Measurements from ENCODE around the gene ASRGL1.
"Not testable (repeated sequence)": the region's sequence is repeated elsewhere in the genome, so short reads cannot be mapped to it uniquely, and the experiment has no call there.

ASRGL1 gene

GRCh38 chr11:62352355-62353336 is 15.4 kb downstream of the ASRGL1 start:
- no peak for DNase-seq (ENCODE audit: low read depth)

GRCh38 chr11:62353841-62354240 is 16.6 kb downstream of the ASRGL1 start:
- DNase-seq (ENCODE audit: low read depth) = no peak

GRCh38 chr11:62358273-62358672 is 21.0 kb downstream of the ASRGL1 start:
- DNase-seq (ENCODE audit: low read depth) = no peak

DNA sequence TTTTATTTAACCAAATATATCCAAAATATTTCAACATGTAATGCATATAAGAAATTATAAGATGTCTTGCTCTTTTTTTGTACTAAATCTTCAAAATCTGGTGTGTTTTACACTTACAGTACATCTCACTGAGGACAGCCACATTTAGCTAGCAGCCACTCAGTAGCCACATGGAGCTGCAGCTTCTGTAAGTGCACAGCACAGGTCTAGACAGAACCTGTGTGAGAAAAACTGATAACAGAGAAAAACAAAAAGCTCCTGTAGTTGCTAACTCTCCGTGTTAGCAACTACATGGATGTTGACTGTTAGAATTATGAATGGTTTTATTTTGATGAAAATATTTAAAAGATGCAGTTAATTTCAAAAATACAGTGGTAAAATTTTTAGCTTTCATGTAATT is 22.2 kb downstream of the ASRGL1 start:
- DNase-seq (ENCODE audit: low read depth) = no peak

DNA sequence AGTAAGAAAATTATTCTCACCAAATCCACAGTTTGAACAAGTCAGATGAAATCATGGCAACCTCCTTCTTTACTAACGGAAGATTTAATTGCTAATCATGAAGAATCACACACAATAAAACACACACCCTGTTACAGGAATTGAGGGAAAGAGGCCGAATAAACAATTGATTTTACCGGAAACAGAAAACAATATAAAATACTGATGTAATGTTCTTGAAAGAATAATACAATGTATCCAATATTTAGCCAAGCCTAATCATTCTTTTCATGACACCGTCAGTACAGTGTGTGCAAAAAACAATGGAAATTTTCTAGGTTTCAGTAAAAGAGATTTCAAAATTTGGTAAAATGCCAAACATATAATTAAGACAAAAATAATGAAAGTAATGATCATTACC is 23.4 kb downstream of the ASRGL1 start:
- no peak for DNase-seq (ENCODE audit: low read depth)

DNA sequence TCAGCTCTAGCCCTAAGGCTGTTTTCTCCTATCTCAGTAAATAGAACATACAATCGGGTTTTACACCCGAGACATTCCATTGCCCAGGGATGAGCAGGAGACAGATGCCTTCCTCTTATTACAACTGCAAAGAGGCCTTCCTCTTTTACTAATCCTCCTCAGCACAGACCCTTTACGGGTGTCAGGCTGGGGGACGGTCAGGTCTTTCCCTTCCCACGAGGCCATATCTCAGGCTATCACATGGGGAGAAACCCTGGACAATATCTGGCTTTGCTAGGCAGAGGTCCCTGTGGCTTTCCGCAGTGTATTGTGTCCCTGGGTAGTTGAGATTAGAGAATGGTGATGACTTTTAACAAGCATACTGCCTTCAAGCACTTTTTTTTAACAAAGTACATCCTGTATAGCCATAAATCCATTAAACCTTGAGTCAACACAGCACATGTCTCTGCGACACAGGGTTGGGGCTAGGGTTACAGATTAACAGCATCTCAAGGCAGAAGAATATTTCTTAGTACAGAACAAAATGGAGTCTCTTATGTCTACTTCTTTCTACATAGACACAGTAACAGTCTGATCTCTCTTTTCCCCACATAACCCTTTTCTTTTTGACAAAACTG is 31.7 kb downstream of the ASRGL1 start:
- not testable (repeated sequence) for DNase-seq (ENCODE audit: low read depth)

DNA sequence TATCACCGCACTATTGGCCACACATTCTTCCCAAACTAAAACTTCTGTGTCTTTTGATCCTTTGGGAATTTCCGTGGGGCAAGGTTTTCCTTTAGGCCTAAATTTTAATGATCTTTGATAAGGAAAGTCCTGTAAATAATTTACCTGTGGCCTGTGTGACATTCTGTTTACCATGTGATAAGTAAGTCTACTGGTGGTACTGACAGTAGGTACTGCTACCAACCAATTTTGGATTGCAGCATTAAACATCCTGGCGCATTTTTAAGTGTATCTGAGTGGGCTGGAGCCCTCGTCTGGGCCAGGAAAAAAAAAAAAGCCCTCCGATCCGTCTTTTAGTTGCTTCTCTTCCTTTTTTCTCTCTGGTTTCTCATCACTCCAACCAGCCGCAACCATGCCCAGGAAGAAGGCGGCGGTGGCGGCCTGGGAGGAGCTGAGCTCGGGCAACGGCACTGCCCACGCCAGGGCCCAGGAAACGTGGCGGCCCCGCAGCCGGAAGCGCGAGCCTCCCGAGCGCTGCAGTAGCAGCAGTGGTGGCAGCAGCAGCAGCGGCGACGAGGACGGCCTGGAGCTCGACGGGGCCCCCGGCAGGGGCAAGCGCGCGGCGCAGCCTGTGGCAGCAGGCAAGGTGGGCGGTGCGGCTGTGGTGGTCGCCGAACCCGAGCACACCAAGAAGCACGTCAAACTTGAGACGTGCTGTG is 33.6 kb downstream of the ASRGL1 start:
- DNase-seq (ENCODE audit: low read depth) = no peak

GRCh38 chr11:62372871-62373270 is 35.6 kb downstream of the ASRGL1 start:
- DNase-seq (ENCODE audit: low read depth) = no peak

DNA sequence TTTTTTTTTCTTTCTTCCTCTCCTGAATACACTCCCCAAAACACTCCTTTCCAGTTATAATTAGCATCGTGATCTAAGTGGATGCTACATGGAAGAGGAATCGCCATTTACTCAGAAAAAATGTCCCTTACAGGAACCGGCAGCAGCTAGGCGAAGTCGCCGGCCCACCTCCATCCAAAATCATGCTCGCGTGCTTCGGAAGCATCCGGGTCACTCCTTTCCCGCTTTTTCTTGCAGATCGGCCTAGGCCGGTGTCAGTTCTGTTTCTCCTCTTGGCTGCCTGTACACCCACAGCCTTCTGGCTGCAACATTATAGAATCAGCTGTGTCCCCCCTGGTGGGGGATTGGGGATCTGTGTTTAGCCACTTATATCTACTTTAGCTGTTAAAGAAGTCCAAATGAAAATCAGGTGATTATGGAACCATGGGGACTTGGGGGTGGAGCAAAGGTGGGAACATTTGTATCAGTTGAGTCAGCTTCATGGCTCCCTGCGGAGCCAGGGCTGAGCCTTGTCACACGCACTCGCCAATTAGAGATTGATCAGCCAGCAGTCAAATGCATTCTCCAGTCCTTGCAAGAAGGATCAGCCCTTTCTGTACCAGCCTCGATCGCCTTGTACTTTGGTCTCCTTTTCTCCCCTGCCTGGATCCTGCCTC is 36.3 kb downstream of the ASRGL1 start:
- DNase-seq (ENCODE audit: low read depth) = no peak

DNA sequence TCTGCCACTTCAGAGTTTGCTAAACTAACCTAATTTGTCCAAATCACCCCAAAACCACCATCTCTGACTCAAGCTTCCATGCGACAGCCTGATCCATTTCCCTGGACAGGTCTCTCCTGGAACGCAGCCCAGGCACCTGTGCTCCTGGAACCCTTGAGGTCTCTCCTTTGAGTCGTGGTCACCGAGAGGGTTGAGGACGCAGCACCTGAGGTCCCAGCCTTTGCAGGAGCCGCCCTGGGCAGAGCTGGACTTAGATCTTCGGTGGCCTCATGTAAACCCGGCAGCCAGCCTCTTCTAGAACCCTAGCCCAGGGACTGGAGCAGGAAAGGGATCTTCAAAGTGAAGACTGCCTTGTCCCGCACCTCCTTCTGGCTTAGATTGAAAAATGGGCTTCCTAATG is 37.6 kb downstream of the ASRGL1 start:
- no peak for DNase-seq (ENCODE audit: low read depth)

DNA sequence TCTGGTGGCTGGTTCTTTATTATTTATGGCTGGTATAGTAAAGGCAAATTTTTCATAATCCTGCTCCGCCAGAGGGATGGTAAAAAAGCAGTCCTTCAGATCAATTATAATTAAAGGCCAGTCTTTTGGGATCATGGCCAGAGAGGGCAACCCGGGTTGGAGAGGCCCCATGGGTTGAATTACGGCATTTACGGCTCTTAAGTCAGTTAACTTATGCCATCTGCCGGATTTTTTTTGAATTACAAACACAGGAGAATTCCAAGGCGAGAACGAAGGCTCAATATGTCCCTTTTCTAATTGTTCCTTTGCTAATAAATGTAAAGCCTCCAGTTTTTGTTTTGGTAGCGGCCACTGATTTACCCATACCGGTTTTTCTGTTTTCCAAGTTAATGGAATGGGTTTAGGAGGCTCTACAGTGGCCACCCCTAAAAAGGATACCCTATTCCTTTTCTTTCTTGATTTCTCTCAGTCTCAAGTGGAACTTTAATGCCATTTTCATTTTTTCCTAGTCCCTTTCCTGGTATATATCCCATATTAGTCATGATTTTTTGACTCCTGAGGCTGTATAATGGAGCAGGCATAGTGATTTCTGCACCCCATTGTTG is 41.3 kb downstream of the ASRGL1 start:
- DNase-seq (ENCODE audit: low read depth) = peak; percentile 46

DNA sequence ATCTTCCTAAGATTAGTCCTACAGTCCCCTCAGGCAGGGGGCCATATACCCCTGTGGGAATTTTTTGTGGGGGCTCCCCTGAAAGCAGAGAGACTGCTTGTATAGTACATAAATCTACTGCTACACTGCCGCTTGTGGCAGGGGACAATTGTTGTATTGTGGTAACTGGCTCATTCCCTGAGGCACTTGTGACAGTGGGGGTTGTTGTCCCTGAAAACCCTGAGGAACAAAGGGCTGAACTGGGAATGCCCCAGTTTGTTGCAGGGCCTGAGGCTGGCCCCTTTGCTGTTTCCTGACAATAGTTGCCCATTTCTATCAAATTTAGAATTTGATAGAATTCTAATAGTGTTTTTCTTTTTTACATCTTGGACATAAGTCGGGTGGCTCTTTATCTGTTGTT is 42.3 kb downstream of the ASRGL1 start:
- not testable (repeated sequence) for DNase-seq (ENCODE audit: low read depth)

GRCh38 chr11:62380821-62381245 is 43.6 kb downstream of the ASRGL1 start:
- DNase-seq (ENCODE audit: low read depth) = peak; percentile 44

DNA sequence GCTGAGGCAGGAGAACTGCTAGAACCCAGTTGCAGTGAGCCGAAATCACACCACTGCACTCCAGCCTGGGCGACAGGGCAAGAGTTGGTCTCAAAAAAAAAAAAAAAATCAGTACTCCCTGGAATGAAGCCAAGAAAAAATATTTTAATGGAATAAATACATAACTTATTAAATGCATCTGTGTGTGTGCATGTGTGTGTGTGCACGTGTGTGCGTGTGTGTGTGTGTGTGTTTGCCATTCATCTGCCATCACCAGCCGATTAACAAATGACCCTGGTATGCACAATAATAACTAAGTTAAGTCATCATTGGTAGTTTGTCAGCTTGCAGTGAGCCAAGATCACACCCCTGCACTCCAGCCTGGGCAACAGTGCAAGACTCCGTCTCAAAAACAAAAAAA is 46.6 kb downstream of the ASRGL1 start:
- no peak for DNase-seq (ENCODE audit: low read depth)

DNA sequence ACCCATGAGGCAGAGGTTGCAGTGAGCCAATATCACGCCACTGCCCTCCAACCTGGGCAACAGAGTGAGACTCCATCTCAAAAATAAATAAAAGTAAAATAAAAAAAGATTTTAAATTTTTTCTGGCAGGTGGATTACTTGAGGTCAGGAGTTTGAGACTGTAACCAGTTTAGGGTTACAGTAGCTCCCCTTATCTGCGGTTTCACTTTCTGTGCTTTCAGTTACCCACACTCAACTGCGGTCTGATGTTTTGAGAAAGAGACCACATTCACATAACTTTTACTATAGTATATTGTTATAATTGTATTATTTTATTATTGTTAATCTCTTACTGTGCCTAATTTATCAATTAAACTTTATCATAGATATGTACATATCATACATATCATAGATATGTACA is 48.8 kb downstream of the ASRGL1 start:
- DNase-seq (ENCODE audit: low read depth) = not testable (repeated sequence)

- DNase-seq (ENCODE audit: low read depth) = no peak
Measured at GRCh38 chr11:62387381-62387780, 50.1 kb downstream of the ASRGL1 start.

DNA sequence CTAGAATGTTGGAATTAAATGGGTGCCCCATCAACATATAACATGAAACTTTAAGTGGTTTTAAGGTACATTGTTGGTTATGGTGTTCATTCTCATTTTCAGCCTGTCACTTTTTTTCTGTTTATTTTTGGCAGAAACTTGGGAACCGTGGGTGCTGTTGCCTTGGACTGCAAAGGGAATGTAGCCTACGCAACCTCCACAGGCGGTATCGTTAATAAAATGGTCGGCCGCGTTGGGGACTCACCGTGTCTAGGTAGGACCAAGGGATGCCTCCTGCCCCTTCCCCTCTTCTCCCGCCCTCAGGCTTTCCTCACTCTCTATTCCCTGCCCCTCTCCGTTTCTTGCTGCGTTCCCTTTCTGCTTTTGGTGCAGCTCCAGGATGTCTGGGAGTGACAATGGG is 51.8 kb downstream of the ASRGL1 start:
- no peak for DNase-seq (ENCODE audit: low read depth)

GRCh38 chr11:62390237-62390636 is 53.0 kb downstream of the ASRGL1 start:
- DNase-seq (ENCODE audit: low read depth) = no peak

DNA sequence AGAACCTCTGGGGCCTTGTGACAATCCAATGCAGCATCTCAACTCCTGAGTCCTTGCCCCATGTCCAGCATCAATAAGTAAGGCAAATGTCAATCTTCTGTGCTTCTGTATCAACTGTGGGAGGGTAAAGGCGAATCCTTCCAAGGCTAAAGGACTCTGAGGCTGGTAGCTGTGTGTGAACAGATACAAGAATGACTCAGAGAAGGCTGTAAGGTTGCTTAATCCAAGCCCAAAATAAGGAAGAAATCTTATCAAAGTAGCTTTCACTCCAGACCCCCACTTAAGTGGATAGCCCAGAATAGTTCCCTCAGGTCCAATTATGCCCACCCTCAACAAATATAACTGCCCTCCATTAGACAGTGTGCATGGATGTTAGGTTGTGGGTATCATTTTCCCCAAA is 53.5 kb downstream of the ASRGL1 start:
- peak; percentile 61 for DNase-seq (ENCODE audit: low read depth)

DNA sequence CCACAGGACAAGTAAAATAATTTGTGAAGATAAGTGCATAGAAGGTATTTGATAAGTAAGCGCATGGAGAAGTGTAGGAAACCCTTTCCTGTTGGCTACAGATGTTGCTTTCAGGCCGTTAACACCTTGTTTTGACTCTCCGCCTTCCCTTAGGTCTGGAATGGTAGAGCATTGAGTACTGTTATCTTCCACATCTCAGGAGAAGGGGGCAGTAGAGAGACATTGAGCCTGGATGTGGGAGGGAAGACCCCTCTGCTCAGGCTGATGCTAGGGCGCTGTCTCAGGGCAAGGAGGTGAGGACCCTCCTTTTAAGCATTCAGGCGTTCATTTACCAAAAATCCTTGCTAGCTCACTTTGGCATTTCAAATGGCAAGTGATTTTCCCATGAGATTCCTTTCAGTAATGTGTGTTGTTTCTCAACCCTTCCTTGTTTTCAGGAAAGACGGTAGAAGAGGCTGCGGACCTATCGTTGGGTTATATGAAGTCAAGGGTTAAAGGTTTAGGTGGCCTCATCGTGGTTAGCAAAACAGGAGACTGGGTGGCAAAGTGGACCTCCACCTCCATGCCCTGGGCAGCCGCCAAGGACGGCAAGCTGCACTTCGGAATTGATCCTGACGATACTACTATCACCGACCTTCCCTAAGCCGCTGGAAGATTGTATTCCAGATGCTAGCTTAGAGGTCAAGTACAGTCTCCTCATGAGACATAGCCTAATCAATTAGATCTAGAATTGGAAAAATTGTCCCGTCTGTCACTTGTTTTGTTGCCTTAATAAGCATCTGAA is 54.6 kb downstream of the ASRGL1 start:
- no peak for DNase-seq (ENCODE audit: low read depth)

DNA sequence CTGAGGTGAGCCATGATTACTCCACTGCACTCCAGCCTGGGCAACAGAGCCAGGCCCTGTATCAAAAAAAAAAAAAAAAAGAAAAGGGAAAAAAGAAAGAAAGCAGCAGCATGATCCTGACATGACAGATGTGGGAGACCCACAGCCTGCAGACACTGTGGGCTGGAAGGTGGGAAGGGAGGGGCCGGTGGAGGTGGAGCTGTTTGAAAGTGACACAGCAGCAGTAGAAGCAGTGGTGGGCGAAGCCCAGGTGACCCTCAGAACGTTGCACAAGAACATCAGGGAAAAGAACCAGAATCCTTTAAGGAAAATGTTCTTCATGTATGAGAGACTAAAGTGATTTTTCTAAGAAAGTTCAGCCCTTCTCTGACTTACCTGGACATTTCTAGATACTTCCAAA is 55.3 kb downstream of the ASRGL1 start:
- DNase-seq (ENCODE audit: low read depth) = no peak
